ENCODE results near the gene PGM2.
A peak's percentile ranks its signal among the peaks of the same experiment; 100 is the strongest.
"Not testable (repeated sequence)": the region's sequence is repeated elsewhere in the genome, so short reads cannot be mapped to it uniquely, and the experiment has no call there.

PGM2 gene

GRCh38 chr4:37815591-37815990 is 10.9 kb upstream of the PGM2 start:
- H3K27ac ChIP-seq (ENCODE audit: low read length): no peak overlapping the region
- H3K79me2 ChIP-seq (ENCODE audit: insufficient read depth, low read length): no peaks in the 10 kb centered on the region
- H3K9ac ChIP-seq (ENCODE audit: low read depth, low read length): no peak overlapping the region
- H3K4me1 ChIP-seq (ENCODE audit: insufficient read depth, low read length): peaks cover 10% of the 10 kb centered on the region
- ATAC-seq (ENCODE audit: insufficient read depth, low read depth) (0 out of 3 replicates have a peak, but pooled peaks have one; percentile 7), DNase-seq (no peak)
- no peaks in the 10 kb centered on the region for H3K27me3 ChIP-seq (ENCODE audit: insufficient read depth, low read length, poor library complexity)
- no peaks in the 10 kb centered on the region for H3K36me3 ChIP-seq (ENCODE audit: insufficient read depth, low read length)
- no peaks in the 10 kb centered on the region for H3K9me3 ChIP-seq (ENCODE audit: insufficient read depth, low read length, severe bottlenecking)
- no peak overlapping the region for H2AFZ ChIP-seq (ENCODE audit: low read depth, low read length)
- H3K4me2 ChIP-seq (ENCODE audit: insufficient read depth, low read length): no peak overlapping the region
- no peaks in the 10 kb centered on the region for H4K20me1 ChIP-seq (ENCODE audit: insufficient read depth, low read length)
- no peak for TF ChIP-seq CTCF (IDR thresholded peaks at IDR 0.05; ENCODE audit: borderline replicate concordance, extremely low read depth, low read length, poor library complexity, severe bottlenecking)
- no peak for TF ChIP-seq EZH2 (IDR thresholded peaks at IDR 0.05; ENCODE audit: borderline replicate concordance, low read depth, low read length, severe bottlenecking)
- no peak overlapping the region for H3K4me3 ChIP-seq (ENCODE audit: low read depth in 1 of 2, low read length in 2 of 2)

- Histone ChIP-seq H3K4me3 (ENCODE audit: low read depth in 1 of 2, low read length in 2 of 2) (no peak overlapping the region), H3K79me2 (ENCODE audit: insufficient read depth, low read length) (no peaks in the 10 kb centered on the region), H2AFZ (ENCODE audit: low read depth, low read length) (no peak overlapping the region), H3K36me3 (ENCODE audit: insufficient read depth, low read length) (no peaks in the 10 kb centered on the region), H3K27me3 (ENCODE audit: insufficient read depth, low read length, poor library complexity) (no peaks in the 10 kb centered on the region), H3K4me1 (ENCODE audit: insufficient read depth, low read length) (peaks cover 10% of the 10 kb centered on the region), H3K9ac (ENCODE audit: low read depth, low read length) (no peak overlapping the region), H4K20me1 (ENCODE audit: insufficient read depth, low read length) (no peaks in the 10 kb centered on the region), H3K27ac (ENCODE audit: low read length) (no peak overlapping the region), H3K9me3 (ENCODE audit: insufficient read depth, low read length, severe bottlenecking) (no peaks in the 10 kb centered on the region), H3K4me2 (ENCODE audit: insufficient read depth, low read length) (no peak overlapping the region)
- DNase-seq (no peak), ATAC-seq (ENCODE audit: insufficient read depth, low read depth) (peak; percentile 77)
- TF ChIP-seq CTCF (IDR thresholded peaks at IDR 0.05; ENCODE audit: borderline replicate concordance, extremely low read depth, low read length, poor library complexity, severe bottlenecking) (no peak), EZH2 (IDR thresholded peaks at IDR 0.05; ENCODE audit: borderline replicate concordance, low read depth, low read length, severe bottlenecking) (no peak)
Observed at GRCh38 chr4:37816006-37816405, 10.5 kb upstream of the PGM2 start.

- no peak for DNase-seq
- peak overlapping the region; percentile 39; the same call in 1 of the 2 replicates for H2AFZ ChIP-seq (ENCODE audit: low read depth, low read length)
- no peaks in the 10 kb centered on the region for H3K36me3 ChIP-seq (ENCODE audit: insufficient read depth, low read length)
- H3K4me2 ChIP-seq (ENCODE audit: insufficient read depth, low read length): no peak overlapping the region
- TF ChIP-seq EZH2 (IDR thresholded peaks at IDR 0.05; ENCODE audit: borderline replicate concordance, low read depth, low read length, severe bottlenecking): no peak
- TF ChIP-seq CTCF (IDR thresholded peaks at IDR 0.05; ENCODE audit: borderline replicate concordance, extremely low read depth, low read length, poor library complexity, severe bottlenecking): no peak
- H3K27ac ChIP-seq (ENCODE audit: low read length): no peak overlapping the region
- H3K27me3 ChIP-seq (ENCODE audit: insufficient read depth, low read length, poor library complexity): no peaks in the 10 kb centered on the region
- no peaks in the 10 kb centered on the region for H3K79me2 ChIP-seq (ENCODE audit: insufficient read depth, low read length)
- no peaks in the 10 kb centered on the region for H3K9me3 ChIP-seq (ENCODE audit: insufficient read depth, low read length, severe bottlenecking)
- H3K4me1 ChIP-seq (ENCODE audit: insufficient read depth, low read length): peaks cover 10% of the 10 kb centered on the region
- ATAC-seq (ENCODE audit: insufficient read depth, low read depth): no peak
- no peak overlapping the region for H3K4me3 ChIP-seq (ENCODE audit: low read depth in 1 of 2, low read length in 2 of 2)
- no peaks in the 10 kb centered on the region for H4K20me1 ChIP-seq (ENCODE audit: insufficient read depth, low read length)
- H3K9ac ChIP-seq (ENCODE audit: low read depth, low read length): no peak overlapping the region
Observed at GRCh38 chr4:37816719-37817118, 9.8 kb upstream of the PGM2 start.

GRCh38 chr4:37818752-37819151 is 7.7 kb upstream of the PGM2 start:
- Histone ChIP-seq H3K4me2 (ENCODE audit: insufficient read depth, low read length) (no peak overlapping the region), H3K27me3 (ENCODE audit: insufficient read depth, low read length, poor library complexity) (no peaks in the 10 kb centered on the region), H2AFZ (ENCODE audit: low read depth, low read length) (no peak overlapping the region), H4K20me1 (ENCODE audit: insufficient read depth, low read length) (no peaks in the 10 kb centered on the region), H3K27ac (ENCODE audit: low read length) (no peak overlapping the region), H3K9me3 (ENCODE audit: insufficient read depth, low read length, severe bottlenecking) (no peaks in the 10 kb centered on the region), H3K79me2 (ENCODE audit: insufficient read depth, low read length) (no peaks in the 10 kb centered on the region), H3K4me3 (ENCODE audit: low read depth in 1 of 2, low read length in 2 of 2) (no peak overlapping the region), H3K4me1 (ENCODE audit: insufficient read depth, low read length) (peaks cover 10% of the 10 kb centered on the region), H3K36me3 (ENCODE audit: insufficient read depth, low read length) (no peaks in the 10 kb centered on the region), H3K9ac (ENCODE audit: low read depth, low read length) (no peak overlapping the region)
- DNase-seq (no peak), ATAC-seq (ENCODE audit: insufficient read depth, low read depth) (no peak)
- TF ChIP-seq EZH2 (IDR thresholded peaks at IDR 0.05; ENCODE audit: borderline replicate concordance, low read depth, low read length, severe bottlenecking): no peak
- no peak for TF ChIP-seq CTCF (IDR thresholded peaks at IDR 0.05; ENCODE audit: borderline replicate concordance, extremely low read depth, low read length, poor library complexity, severe bottlenecking)

GRCh38 chr4:37820458-37820857 is 6.0 kb upstream of the PGM2 start:
- H3K9ac ChIP-seq (ENCODE audit: low read depth, low read length); H3K36me3 ChIP-seq (ENCODE audit: insufficient read depth, low read length); H3K4me3 ChIP-seq (ENCODE audit: low read depth in 1 of 2, low read length in 2 of 2); H3K27ac ChIP-seq (ENCODE audit: low read length); H2AFZ ChIP-seq (ENCODE audit: low read depth, low read length); DNase-seq; H3K4me2 ChIP-seq (ENCODE audit: insufficient read depth, low read length); H3K9me3 ChIP-seq (ENCODE audit: insufficient read depth, low read length, severe bottlenecking); H4K20me1 ChIP-seq (ENCODE audit: insufficient read depth, low read length); ATAC-seq (ENCODE audit: insufficient read depth, low read depth); H3K27me3 ChIP-seq (ENCODE audit: insufficient read depth, low read length, poor library complexity); H3K79me2 ChIP-seq (ENCODE audit: insufficient read depth, low read length): not testable (repeated sequence)
- H3K4me1 ChIP-seq (ENCODE audit: insufficient read depth, low read length): peaks cover 16% of the 10 kb centered on the region
